HG02798 (cell line): ENCODE measurements around the gene GMEB2.

Source experiments
- ATAC-seq: cut with Tn5 transposase; IDR thresholded peaks from one replicate; pipeline ENCODE4 v1.9.1; 2021; ENCODE audit warnings: mild to moderate bottlenecking; ENCODE audit not compliant: unreplicated experiment, poor library complexity

The GMEB2 gene

DNA sequence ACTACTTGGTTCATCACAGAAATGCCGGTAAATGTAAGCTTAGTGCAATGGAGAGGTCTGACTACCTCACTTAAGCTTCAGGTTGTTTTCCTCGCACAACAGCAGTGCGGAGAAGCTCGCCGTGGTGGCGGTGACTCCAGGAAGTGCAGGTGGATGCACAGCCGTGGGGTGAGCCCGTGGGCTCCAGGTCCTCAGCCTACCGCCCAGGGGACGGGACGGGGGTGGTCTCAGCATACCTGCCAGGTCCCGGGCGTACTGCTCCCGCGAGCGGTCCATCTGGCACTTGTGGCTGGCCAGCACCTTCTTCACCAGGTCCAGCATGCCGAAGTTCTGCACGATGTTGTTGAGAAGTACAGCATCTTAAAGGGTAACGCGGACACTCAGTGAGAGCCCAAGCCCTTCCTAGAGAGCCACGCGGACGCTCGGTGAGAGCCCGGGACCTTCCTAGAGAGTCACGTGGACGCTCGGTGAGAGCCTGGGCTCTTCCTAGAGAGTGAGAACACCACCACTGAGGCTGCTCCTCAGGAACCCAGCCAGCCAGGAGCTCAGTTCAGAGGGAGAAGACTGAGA lies 35.0 kb downstream of the GMEB2 start:
- ATAC-seq = no peak

DNA sequence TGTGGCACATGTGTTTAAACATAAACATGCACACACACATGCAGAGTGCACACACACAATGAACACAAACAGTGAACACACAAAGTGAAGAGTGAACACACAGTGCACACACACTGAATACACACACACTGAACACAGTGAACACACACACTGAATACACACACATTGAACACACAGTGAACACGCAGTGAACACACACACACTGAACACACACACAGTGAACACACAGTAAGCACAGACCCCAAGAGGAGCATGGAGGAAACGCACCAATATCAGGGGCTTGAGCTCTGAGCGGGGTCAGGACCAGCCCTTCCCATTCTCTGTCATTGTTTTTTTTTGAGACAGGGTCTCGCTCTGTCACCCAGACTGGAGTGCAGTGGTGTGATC lies 35.8 kb downstream of the GMEB2 start:
- no peak for ATAC-seq

DNA sequence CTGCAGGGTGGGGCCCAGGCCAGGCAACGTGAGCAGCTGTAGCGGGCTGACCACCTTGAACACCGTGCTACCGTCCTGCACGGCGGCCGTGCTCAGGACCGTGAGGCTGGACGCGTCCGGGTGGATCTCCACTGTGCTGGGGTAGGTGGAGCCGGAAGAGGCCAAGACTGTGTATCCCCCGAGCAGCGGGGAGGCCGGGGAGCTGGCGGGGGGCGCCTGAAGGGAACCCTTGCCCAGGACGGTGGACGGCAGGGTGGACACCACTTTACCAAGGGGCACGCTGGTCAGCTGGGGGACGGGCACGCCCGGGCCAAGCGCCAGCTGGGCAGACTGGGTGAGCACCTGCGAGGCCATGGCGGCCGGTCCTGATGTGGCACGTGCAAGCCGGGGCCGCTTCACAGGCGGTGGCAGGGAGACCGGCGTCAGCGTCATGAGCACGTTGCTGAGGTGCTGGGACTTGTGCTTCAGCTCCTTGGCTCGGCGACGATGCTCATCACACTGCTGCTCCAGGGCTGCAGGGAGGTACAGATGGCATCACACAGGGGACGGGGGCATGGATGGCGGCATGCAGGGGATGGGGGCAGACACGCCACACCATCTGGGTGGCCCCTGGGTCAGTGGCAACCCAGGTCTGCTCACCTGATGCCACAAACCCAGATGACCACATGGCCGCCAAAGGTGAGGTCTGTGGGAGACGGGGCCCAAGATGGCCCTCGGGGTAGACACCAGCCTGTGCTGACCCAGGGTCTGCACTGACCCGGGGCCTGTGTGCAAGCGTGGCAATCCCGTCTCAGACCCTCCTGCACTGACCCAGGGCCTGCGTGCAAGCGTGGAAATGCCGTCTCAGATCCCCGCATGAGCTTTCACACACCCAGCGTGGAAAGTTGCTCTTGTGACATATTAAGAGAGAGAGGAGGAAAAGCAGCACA lies 36.4 kb downstream of the GMEB2 start:
- ATAC-seq = no peak

DNA sequence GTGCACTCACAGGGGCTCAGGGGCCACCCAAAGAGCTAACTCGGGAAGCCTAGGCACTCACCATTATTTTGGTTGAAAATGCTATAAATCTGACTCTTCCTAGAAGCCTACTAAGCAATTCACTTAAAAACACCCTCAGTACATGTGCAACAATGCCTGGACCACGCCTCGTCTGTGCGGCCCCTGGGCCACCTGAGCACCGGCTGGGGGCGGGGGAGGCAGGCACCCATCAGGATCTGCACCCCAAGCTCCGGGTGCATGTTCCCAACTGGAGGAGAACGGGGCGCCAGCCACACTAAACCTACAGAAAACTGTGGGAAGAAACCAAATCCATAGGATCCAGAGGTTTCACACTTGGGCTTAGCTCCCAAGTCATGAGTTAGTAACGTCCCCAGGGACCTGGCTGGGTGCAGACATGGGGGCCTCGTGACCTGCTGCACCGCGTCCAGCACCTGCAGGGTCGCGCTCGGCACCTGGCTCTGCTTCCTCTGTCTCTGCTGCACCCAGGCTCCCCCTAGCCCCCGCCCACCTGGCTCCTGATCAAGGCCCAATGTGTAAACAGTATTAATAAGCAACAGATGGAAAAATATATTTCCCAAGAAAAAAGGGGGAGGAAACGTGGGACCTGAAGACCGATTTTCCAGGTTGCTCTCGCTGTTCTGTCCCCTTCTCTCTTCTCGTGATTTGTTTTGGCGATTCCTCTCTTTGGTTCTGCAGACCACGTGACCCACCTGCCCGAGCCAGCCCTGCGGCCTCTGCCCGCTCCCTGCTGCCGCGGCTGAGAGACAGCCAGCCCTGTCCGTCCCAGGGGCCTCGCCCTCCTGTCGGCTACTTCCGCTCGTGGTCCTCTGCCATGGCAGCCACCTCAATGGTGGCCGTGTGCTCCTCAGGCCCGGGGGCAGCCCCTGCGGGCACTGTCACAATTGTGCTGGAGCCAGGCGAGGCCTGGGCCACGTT lies 37.4 kb downstream of the GMEB2 start:
- ATAC-seq = no peak

DNA sequence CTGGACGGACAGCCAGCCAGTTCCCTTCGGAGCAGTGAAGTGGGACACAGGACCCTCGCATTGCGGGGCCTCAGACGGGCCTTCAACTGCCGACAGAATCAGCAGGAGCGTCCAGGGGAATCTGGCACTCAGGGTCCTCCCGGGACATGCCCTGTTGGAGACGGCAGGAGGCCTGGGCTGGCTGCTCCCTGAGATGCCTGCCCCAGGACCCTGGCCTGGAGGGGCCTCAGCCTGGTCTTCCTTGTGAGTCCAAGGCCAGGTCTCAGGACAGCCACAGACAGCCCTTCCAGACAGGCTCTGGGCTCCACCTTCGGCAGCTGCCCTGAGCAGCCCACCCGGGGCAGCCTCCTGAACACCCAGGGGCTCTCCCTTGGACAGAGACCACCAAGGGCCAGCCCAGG lies 38.3 kb downstream of the GMEB2 start:
- no peak for ATAC-seq

DNA sequence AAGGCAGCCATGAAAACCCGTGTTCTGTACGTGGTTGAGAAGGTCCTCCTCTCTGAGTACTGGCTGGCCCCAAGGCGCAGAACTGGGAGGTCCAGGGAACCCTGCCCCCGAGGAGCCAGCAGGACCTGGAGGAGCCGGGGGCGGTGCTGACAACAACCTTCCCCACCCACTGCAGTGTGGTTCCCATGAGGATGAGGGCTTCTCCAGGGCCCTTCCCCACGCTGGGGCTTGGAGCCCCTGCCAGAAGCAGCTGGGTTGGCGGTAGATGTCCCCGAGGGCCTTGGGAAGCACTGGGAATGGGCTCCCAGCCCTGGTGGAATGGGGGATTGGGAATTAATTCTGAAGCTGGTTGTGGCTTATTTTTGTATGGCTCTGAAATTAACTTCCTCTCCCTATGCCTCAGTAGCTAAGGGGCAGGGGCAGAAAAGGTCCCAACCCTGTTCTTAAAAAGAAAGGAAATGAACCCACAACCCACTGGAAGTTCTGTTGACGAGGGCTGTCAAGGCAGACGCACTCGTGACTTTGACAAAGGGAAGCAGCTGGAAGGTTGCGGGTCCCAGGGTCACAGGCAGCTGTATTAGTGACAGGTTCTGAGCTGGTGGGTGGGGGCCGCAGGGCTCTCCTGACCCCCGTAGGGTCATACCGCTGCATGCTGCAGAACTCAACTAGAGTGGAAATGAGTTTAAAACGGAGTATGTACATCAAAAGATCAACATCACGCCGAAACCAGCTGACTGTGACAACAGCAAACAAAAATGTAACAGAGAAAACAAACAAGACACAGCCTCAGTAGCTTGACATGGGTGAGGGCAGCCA lies 38.9 kb downstream of the GMEB2 start:
- no peak for ATAC-seq

DNA sequence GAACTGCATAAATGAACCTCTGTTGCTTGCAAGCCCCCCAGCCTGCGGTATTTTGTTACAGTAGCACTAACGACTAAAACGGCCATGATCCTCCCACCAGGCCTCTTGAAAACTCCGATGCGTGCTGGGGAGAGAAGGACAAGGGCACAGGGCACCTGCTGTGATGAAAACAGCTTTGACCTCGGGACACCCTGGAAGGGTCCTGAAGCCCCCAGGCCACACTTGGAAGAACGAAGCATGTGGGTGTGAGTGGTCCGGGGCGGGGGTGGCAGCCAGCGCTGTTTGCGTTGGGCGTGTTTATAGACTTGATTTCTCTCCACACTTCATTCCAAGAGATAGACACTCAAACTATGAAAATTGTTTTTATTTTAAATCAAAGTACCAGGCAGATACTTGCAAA lies 39.6 kb downstream of the GMEB2 start:
- no peak for ATAC-seq

DNA sequence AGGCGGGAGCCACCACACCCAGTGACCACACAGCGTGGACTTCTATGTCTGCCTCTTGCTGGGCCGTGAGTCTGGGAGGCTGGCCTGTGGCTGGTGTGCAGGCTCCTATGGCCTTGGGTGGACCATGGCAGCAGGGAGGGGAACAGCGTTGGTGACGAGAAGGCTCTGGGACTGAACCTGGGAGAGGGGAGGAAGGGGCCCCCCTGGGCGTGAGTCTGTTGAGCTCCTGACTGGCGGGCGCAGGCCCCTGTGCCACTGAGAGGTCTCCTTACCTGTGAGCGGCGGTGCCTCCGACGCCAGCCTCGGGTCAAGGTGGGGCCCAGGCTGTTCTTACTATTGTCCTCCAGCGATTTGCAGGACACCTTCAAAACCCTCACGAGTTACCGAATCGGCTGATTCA lies 40.1 kb downstream of the GMEB2 start:
- no peak for ATAC-seq

DNA sequence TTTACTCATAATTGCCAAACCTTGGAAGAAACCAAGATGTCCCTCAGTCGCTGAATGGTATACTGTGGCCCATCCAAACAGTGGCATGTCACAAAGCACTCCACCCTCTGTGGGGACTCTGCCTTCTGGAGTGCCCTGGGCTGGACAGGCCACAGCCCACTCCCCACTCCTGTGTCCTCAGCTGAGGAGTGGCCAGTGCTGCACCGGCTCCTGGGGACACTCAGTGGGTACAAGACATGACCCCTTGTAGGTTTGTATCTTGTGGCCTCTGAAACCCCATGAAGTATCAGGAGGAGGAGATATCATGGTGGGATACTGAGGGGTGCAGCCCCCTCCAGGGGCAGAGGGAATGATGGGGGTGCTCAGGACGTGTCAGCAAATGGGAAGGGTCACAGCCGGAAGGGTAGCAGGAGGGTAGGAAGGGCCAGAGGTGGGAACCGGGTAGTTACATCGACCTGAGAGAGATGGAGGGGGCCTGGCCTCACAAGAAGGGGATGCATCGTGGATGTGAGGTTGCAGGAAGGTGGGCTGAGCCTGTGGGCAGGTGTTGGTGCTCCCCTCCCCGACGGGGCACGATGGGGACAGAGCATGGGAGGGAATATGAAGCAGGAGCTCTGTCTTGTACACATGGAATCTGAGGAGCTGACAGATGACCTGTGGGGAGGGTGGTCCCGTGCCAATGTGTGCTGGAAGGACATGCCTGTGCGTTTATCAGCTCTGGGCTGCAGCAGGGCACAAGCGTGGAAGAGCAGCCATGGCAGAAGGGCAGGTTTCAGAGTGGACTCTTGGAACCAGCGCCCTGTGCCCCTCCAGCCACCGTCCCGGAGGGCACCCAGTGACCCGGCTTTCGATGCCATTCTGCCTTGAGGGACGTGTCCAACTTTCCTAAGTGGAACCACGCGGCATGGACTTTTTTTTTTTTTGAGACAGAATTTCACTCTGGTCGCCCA lies 41.0 kb downstream of the GMEB2 start:
- ATAC-seq = no peak

DNA sequence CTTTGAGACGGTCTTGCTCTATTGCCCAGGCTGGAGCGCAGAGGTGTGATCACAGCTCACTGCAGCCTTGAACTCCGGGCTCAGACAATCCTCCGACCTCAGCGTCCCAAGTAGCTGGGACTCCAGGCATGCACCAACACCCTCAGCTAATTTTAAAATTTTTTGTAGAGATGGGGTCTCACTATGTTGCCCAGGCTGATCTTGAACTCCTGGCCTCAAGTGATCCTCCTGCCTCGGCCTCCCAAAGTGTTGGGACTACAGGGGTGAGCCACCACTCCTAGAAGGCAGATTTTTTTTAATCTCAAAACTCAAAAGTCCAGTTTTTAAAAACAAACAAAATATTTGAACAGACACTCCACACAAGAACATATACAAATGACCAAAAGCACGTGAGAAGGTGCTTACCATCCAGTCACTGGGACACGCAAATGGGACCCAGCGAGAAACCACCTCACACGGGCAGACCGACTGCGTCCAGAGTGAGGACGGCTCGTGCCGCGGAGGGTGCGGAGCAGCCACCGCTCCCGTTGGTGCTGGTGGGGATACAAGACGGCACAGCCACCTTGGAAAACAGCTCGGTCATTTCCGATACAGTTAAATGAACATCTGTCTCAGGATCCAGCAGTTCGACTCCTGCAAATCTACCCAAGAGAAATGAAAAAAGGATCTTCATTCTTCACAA lies 44.4 kb downstream of the GMEB2 start:
- ATAC-seq = no peak

DNA sequence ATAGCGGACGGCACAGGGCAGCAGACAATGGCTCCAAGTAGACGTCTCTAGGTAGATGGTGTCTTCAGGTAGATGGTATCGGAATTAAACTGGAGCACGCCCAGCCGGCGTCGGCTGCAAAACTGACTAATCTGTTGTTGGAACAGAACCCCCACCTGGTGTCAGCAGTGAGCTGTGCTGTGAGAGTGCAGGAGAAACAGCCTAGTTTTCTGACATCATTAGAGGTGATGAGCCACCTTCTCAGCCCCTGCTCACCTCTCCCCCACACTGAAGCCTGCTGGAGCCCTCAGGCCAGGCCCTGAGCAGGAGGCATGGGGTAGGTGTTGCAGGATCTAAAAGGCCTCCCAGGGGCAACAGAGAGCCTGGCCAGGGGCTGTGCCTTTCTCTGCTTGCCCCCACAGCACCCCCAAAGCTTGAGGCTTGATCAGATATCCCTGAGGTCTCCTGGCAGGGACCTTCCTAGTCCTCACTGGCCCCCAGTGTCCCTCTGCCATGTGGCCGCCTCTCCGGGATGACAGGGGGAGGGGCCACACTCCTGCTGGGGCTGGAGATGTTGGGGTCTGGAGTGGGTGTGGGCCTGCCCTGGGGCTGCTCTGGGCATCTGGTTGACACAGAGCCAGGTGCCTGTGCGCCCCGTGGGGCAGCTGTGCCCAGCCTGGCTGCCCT lies 46.0 kb downstream of the GMEB2 start:
- ATAC-seq = no peak

DNA sequence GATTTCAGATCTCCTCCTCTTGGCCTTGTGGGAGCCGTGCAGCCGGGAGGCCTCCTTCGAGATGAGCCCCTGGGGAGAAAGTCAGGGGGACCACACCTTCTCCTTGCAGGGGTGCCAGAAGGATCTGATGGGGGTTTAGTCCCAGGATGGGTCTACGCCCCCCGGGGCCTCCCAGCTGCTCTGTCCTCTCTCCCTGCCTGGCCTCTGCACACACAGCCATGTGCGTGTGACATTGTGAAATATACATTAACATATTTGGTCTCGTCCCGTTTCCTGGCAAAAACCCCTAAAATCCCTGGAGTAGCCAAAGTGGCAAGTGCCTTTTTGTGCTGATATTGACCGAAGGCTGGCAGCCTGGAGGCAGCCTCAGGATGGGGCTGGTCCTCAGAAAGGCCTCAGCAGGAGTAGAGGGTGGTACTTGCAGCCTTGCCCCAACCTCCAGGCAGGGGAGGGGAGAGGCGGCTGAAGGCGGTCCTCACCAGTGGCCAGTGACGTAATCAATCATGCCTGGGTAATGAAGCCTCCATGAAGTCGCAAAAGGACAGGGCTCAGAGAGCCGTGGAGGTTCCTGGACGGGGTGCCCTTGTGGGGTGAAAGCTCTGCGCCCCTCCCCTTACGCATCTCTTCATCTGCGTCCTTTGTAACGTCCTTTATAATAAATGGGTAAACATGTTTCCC lies 47.7 kb downstream of the GMEB2 start:
- ATAC-seq = no peak

DNA sequence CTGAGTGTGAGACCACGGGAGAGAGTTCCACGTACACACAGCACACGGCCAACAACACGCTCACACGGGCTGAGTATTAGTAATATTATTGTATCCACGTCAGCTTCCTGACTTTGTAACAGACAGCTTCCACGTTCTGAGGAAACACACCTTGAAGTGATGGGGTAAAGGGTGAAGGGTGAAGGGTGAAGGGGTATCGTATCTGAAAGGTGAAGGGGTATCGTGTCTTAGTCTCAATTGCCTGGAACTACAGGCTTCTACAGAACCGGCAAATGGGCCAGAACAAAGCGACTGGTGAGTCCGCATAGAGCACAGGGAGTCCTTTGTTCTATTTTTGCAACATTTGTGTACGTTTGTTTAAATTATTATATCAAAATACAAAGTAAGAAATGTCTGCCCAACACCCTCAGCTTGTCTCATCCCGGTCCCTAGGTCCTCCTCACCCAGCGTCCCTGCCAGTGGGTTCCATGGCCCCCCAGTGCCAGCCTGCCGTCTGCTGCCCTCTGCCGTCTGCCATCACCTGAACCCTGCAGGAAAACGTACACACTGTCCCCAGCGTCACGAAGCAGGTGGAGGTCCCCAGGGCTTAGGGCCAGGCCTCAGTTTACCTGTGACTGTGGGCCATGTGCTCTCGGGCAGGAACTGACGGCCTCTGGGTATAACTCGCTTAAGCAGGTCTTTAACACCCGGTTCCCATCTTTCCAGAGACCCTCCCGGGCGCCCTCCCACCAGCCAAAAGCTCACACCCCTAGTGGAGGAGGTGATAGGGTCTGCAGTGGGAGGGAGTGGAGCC lies 48.5 kb downstream of the GMEB2 start:
- ATAC-seq = no peak

DNA sequence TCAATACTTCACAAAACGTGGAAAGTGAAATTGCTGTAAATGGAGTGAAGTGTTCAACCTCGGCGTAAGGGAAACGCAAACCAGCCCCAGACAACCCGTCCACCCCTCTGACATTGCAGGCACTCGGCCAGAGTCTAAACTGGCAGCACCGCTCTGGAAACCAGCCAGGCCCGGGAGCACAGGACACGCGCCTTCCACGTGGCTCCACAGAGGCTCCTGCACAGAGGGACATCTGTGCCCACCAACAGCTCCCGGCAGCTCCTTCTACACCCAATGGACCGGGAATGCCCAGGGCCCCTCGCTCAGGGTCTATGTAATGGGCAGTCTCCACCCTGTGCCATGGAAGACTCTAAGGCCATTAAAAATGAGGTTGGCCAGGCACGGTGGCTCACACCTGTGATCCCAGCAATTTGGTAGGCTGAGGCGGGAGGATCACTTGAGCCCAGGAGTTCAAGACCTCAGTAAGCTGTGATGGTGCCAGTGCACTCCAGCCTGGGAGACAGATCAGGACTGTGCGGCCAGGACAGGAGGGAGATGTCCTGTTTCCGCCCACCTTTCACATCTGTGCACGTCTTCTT lies 49.5 kb downstream of the GMEB2 start:
- ATAC-seq = no peak

DNA sequence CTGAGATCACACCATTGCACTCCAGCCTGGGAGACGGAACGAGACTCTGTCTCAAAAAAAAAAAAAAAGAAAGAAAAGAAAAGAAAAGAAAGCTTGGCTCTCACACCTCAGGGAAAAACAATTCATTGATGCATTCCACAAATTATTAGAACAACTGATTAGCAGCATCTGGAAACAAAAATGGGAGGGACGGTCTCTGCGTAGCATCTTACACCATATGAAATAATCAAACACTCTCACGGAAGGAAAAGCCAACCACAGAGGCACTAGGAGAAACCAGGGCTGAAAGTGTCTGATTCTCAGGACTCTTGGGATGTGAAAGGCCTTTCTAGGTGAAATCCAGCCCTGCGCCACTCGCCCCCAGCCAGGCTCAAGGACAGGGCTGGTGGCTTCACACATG lies 50.6 kb downstream of the GMEB2 start:
- no peak for ATAC-seq
